Measurements from ENCODE around the gene UGT1A5.
"Not testable (repeated sequence)": the region's sequence is repeated elsewhere in the genome, so short reads cannot be mapped to it uniquely, and the experiment has no call there.

UGT1A5 gene

GRCh38 chr2:233686928-233687327 lies 25.8 kb upstream of the UGT1A5 start:
- DNase-seq (ENCODE audit: low spot score in 2 of 2): no peak
- H3K27me3 Mint-ChIP-seq: peaks cover 12% of the 10 kb centered on the region
- no peak overlapping the region for H3K27ac Mint-ChIP-seq
- no peak for ATAC-seq (ENCODE audit: low read depth)
- no peaks in the 10 kb centered on the region for H3K9me3 Mint-ChIP-seq
- H3K4me3 Mint-ChIP-seq: no peak overlapping the region
- no peaks in the 10 kb centered on the region for H3K36me3 Mint-ChIP-seq
- H3K4me1 Mint-ChIP-seq: peaks cover 6% of the 10 kb centered on the region

DNA sequence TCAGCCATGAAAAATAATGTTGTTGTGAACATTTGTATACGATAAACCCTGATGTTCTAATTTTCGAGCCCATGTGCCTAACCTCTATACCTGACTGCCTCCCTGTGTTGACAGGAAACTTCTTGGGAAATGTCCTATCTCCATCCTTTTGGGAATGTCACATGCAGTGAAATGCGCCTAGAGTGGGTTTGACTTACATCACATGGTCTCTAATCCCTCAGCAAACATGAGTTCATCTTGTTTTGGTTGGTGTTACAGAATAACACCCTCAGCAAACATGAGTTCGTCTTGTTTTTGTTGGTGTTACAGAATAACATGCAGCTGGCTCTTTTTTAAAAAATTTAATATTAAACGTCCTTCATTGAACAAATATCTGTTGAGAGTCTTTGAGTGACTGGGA lies 24.4 kb upstream of the UGT1A5 start:
- ATAC-seq (ENCODE audit: low read depth) (no peak), DNase-seq (ENCODE audit: low spot score in 2 of 2) (no peak)
- H3K27ac Mint-ChIP-seq: no peak overlapping the region
- no peaks in the 10 kb centered on the region for H3K9me3 Mint-ChIP-seq
- H3K4me3 Mint-ChIP-seq: no peak overlapping the region
- no peaks in the 10 kb centered on the region for H3K36me3 Mint-ChIP-seq
- peaks cover 6% of the 10 kb centered on the region for H3K4me1 Mint-ChIP-seq
- H3K27me3 Mint-ChIP-seq: peaks cover 12% of the 10 kb centered on the region

DNA sequence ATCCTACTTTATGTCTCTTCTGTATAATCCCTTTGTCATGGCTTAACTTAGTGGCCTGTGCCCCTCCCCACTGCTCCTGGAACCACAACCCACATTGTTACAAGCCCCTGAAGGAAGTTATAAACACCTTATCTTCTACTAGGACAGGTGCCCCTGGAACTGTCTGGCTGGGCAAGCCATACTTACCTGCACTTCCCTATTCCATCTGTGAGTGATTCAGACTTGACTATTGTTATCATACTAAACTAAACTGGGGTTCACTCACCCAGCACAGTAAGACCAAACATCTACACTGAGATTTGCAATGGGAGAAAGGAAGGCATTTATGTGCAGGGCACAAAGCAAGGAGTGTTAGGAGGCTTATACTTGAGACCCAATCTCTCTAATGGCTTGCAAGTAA lies 23.7 kb upstream of the UGT1A5 start:
- peaks cover 6% of the 10 kb centered on the region for H3K4me1 Mint-ChIP-seq
- no peak for ATAC-seq (ENCODE audit: low read depth)
- no peak for DNase-seq (ENCODE audit: low spot score in 2 of 2)
- peaks cover 12% of the 10 kb centered on the region for H3K27me3 Mint-ChIP-seq
- H3K4me3 Mint-ChIP-seq: no peak overlapping the region
- no peaks in the 10 kb centered on the region for H3K9me3 Mint-ChIP-seq
- H3K27ac Mint-ChIP-seq: no peak overlapping the region
- H3K36me3 Mint-ChIP-seq: no peaks in the 10 kb centered on the region

DNA sequence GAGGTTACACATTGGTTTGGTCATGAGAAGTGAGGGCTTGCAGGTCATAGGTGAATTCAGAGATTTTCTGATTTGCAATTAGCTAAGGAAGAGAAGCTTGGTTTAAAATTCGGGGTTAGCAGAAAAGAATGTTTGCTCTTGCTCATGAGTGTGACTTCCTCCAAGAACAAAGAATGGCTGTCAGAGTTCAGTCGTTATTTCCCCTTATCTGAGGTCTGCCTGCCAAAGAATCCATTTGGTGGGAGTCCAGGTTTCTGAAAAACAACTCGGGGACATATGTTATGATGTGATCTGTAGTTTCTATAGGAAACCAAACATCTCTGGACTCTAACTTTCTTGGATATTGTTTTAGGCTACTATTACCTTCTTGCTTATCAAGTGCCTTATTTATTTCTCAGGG lies 23.2 kb upstream of the UGT1A5 start:
- Mint-ChIP-seq H3K27ac (no peak overlapping the region), H3K4me1 (peaks cover 6% of the 10 kb centered on the region), H3K36me3 (no peaks in the 10 kb centered on the region), H3K9me3 (no peaks in the 10 kb centered on the region), H3K4me3 (no peak overlapping the region), H3K27me3 (peaks cover 12% of the 10 kb centered on the region)
- ATAC-seq (ENCODE audit: low read depth) (no peak), DNase-seq (ENCODE audit: low spot score in 2 of 2) (no peak)

DNA sequence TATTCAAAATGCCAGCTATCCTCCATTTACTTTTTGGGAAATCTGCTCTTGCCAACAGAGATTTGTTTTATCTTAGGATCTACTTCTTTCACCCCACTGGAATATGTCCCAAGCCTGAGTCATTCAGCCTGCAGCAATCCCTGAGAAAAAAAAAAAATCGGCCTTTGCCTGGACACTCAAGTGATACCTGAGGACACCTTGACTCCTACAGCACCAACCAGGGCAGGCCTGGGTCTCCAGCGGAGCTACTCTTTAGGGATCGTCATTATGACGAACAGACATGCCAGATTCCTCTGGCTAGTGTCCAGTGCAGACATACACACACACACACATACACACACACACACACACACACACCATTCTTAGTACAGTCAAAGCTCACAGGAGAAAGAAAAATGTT lies 22.3 kb upstream of the UGT1A5 start:
- peaks cover 12% of the 10 kb centered on the region for H3K27me3 Mint-ChIP-seq
- no peak for DNase-seq (ENCODE audit: low spot score in 2 of 2)
- no peak for ATAC-seq (ENCODE audit: low read depth)
- H3K4me3 Mint-ChIP-seq: no peak overlapping the region
- no peak overlapping the region for H3K27ac Mint-ChIP-seq
- H3K4me1 Mint-ChIP-seq: peaks cover 6% of the 10 kb centered on the region
- H3K9me3 Mint-ChIP-seq: no peaks in the 10 kb centered on the region
- H3K36me3 Mint-ChIP-seq: no peaks in the 10 kb centered on the region

DNA sequence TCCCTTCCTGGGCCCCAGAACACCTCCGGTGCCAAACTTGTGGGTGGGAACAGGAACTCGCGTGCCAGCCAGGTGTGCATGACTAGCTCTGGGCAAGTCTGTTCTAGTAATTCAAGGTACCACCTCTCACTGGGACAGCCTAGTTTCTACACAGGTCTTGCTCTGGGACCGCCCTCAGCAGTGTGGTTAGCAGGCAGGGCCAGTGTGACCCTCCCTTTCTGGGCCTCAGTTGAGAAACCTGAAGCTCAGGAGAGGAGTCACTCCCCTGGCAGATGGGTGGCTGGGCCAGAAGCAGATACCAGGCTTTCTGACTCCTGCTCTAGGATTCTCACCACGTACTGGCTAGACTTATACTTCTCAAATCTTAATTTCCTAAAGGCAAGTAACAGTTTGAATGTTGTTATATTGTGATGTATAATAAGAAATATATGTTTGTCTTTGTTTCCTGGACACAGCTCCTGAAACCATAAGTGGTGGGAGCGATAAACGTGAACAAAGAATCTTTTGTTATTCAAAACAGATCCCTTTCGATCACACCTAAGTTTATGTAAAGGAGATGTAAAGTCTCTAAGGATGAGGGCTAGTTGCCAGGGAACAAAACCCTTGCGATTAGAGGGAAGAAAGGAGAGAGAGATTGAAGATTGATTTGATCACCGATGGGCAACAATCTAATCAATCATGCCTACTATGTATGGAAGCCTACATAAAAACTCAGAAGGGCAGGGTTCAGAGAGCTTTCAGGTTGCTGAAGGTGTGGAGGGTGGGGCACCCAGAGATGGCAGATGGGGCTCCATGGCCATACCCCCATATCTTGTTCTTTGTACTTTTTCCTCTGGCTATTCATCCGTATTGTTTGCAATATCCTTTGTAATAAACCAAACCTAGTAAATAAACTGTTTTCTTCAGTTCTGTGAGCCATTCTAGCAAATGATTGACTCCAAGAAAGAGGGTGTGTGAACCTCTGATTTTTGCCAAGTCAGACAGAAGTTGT lies 21.0 kb upstream of the UGT1A5 start:
- Mint-ChIP-seq H3K27ac (no peak overlapping the region), H3K9me3 (no peaks in the 10 kb centered on the region), H3K4me1 (peaks cover 6% of the 10 kb centered on the region), H3K27me3 (peaks cover 7% of the 10 kb centered on the region), H3K36me3 (no peaks in the 10 kb centered on the region), H3K4me3 (no peak overlapping the region)
- DNase-seq (ENCODE audit: low spot score in 2 of 2): no peak
- no peak for ATAC-seq (ENCODE audit: low read depth)

DNA sequence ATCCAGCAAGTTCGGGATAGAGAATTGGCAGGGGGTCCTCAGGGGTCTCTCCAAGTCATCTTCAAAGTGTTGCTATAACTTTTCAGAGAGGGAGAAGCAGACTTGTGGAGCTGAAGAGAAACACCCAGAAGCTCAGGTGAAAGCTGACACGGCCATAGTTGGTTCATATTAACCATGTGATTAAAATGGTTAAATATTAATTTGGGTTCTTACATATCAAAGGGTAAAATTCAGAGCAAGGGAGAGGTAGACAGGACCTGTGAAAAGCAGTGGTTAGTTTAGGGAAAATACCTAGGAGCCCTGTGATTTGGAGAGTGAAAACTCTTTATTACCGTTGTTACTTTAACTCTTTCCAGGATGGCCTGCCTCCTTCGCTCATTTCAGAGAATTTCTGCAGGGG lies 20.1 kb upstream of the UGT1A5 start, which contains the start of gene UGT1A6:
TSS of gene UGT1A6 (plus strand) at position 243 of the 400 bp plus-strand sequence. CDS start at position 358, 115 bp downstream.
- H3K9me3 Mint-ChIP-seq: no peaks in the 10 kb centered on the region
- H3K27me3 Mint-ChIP-seq: peaks cover 8% of the 10 kb centered on the region
- no peak within 1 kb of the TSS for H3K27ac Mint-ChIP-seq
- no peak within 1 kb of the TSS for H3K4me3 Mint-ChIP-seq
- no peak for ATAC-seq (ENCODE audit: low read depth)
- no peak for DNase-seq (ENCODE audit: low spot score in 2 of 2)
- H3K4me1 Mint-ChIP-seq: peaks cover 6% of the 10 kb centered on the region
- no peaks in the 10 kb centered on the region for H3K36me3 Mint-ChIP-seq

- H3K4me1 Mint-ChIP-seq: peaks cover 5% of the 10 kb centered on the region
Measured at GRCh38 chr2:233693963-233694362, 18.7 kb upstream of the UGT1A5 start.

DNA sequence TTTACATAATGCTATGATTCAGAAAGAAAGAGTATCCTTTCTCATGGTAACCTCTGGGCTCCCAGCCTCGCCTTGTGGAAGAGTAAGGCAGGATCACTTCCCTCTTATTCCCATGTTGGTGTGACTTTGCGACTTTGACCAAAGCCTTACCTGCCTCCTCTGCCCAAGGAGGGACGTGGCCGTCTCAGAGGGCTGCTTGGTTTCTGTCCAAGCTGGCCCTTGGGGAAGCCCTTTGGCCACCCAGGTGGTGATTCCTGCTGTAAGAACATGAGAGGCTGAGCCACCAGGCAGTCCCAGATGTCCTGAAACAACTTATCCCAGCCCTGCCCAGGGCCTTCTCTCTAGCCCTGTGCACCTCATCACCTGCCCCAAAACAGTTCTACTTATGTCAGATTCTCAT lies 14.0 kb upstream of the UGT1A5 start:
- H3K27me3 Mint-ChIP-seq: peaks cover 3% of the 10 kb centered on the region
- H3K9me3 Mint-ChIP-seq: no peaks in the 10 kb centered on the region
- H3K4me3 Mint-ChIP-seq: no peak overlapping the region
- H3K4me1 Mint-ChIP-seq: no peaks in the 10 kb centered on the region
- DNase-seq (ENCODE audit: low spot score in 2 of 2) (no peak), ATAC-seq (ENCODE audit: low read depth) (no peak)
- H3K27ac Mint-ChIP-seq: no peak overlapping the region
- no peaks in the 10 kb centered on the region for H3K36me3 Mint-ChIP-seq

More at GRCh38 chr2:233693963-233694362, 18.7 kb upstream of the UGT1A5 start:
- peaks cover 5% of the 10 kb centered on the region for H3K27me3 Mint-ChIP-seq
- ATAC-seq (ENCODE audit: low read depth) (no peak), DNase-seq (ENCODE audit: low spot score in 2 of 2) (no peak)
- H3K36me3 Mint-ChIP-seq: no peaks in the 10 kb centered on the region
- no peaks in the 10 kb centered on the region for H3K9me3 Mint-ChIP-seq
- no peak overlapping the region for H3K4me3 Mint-ChIP-seq
- no peak overlapping the region for H3K27ac Mint-ChIP-seq

GRCh38 chr2:233699424-233700027 lies 13.2 kb upstream of the UGT1A5 start:
- peaks cover 3% of the 10 kb centered on the region for H3K9me3 Mint-ChIP-seq
- H3K4me1 Mint-ChIP-seq: no peaks in the 10 kb centered on the region
- H3K27me3 Mint-ChIP-seq: peaks cover 3% of the 10 kb centered on the region
- H3K36me3 Mint-ChIP-seq: no peaks in the 10 kb centered on the region
- DNase-seq (ENCODE audit: low spot score in 2 of 2) (no peak), ATAC-seq (ENCODE audit: low read depth) (no peak)
- no peak overlapping the region for H3K4me3 Mint-ChIP-seq
- no peak overlapping the region for H3K27ac Mint-ChIP-seq

- Mint-ChIP-seq H3K36me3 (no peaks in the 10 kb centered on the region), H3K9me3 (peaks cover 3% of the 10 kb centered on the region), H3K4me1 (no peaks in the 10 kb centered on the region), H3K4me3 (no peak overlapping the region), H3K27ac (no peak overlapping the region), H3K27me3 (peaks cover 3% of the 10 kb centered on the region)
- no peak for DNase-seq (ENCODE audit: low spot score in 2 of 2)
- no peak for ATAC-seq (ENCODE audit: low read depth)
Measured at GRCh38 chr2:233700028-233700635, 12.6 kb upstream of the UGT1A5 start.

DNA sequence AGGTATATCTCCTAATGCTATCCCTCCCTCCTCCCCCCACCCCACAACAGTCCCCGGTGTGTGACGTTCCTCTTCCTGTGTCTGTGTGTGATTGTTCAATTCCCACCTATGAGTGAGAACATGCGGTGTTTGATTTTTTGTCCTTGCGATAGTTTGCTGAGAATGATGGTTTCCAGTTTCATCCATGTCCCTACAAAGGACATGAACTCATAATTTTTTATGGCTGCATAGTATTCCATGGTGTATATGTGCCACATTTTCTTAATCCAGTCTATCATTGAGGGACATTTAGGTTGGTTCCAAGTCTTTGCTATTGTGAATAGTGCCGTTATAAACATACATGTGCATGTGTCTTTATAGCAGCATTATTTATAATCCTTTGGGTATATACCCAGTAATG lies 11.9 kb upstream of the UGT1A5 start:
- H3K27me3 Mint-ChIP-seq; ATAC-seq (ENCODE audit: low read depth); H3K36me3 Mint-ChIP-seq; H3K4me1 Mint-ChIP-seq; DNase-seq (ENCODE audit: low spot score in 2 of 2); H3K4me3 Mint-ChIP-seq; H3K9me3 Mint-ChIP-seq; H3K27ac Mint-ChIP-seq: not testable (repeated sequence)

GRCh38 chr2:233702238-233702637 lies 10.5 kb upstream of the UGT1A5 start:
- DNase-seq (ENCODE audit: low spot score in 2 of 2) (no peak), ATAC-seq (ENCODE audit: low read depth) (no peak)
- H3K4me3 Mint-ChIP-seq: no peak overlapping the region
- H3K27ac Mint-ChIP-seq: no peak overlapping the region
- no peaks in the 10 kb centered on the region for H3K4me1 Mint-ChIP-seq
- no peaks in the 10 kb centered on the region for H3K36me3 Mint-ChIP-seq
- peaks cover 4% of the 10 kb centered on the region for H3K27me3 Mint-ChIP-seq
- H3K9me3 Mint-ChIP-seq: peaks cover 3% of the 10 kb centered on the region

DNA sequence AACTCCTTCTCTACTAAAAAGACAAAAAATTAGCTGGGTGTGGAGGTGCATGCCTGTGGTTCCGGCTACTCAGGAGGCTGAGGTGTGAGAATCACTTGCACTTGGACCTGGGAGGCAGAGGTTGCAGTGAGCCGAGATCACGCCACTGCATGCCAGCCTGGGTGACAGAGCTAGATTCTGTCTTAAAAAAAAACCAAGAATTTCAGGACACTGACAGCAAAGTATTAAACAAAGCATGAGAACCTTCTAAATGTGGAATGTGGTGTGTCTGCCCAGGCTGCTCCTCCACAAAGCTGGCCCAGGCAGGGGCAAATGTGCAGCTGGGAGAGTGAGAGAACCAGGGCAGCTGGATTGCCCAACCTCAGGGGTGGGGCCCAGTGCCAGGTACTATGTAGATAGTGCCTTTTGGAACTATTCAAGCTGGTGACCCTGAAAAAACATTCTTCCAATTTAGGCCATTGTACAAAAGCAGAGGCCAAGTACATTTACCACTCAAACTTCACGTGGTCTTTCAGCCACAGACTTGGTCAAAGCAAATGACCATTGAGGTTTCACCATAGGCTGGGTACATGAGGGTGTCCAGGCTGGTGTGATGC lies 6.7 kb upstream of the UGT1A5 start:
- Mint-ChIP-seq H3K27ac (no peak overlapping the region), H3K27me3 (peaks cover 8% of the 10 kb centered on the region), H3K36me3 (no peaks in the 10 kb centered on the region), H3K4me1 (no peaks in the 10 kb centered on the region), H3K9me3 (peaks cover 3% of the 10 kb centered on the region), H3K4me3 (no peak overlapping the region)
- ATAC-seq (ENCODE audit: low read depth) (no peak), DNase-seq (ENCODE audit: low spot score in 2 of 2) (no peak)
